MM.1S (cell line): ENCODE data around the gene ING3.
"Not testable (repeated sequence)": the region's sequence is repeated elsewhere in the genome, so short reads cannot be mapped to it uniquely, and the experiment has no call there.

ENCODE experiments used
- DNase-seq: peaks from one replicate; pipeline ENCODE4 v3.0.0-alpha.2; 2015
- H2AFZ ChIP-seq: fragments of 300-600 bp; sonication (generic); 2 replicates; pipeline ENCODE4 v1.6.0; 2016; ENCODE audit warnings: antibody characterized with exemption, low read length
- H3F3A ChIP-seq: fragments of 300-600 bp; sonication (generic); 2 replicates; pipeline ENCODE4 v1.6.1; 2016; ENCODE audit warnings: mild to moderate bottlenecking, antibody characterized with exemption, low read length, moderate library complexity, mixed read lengths; ENCODE audit not compliant: insufficient read depth
- H3K27ac ChIP-seq: fragments of 300-600 bp; sonication (generic); 2 replicates; pipeline ENCODE4 v1.5.1; 2016; ENCODE audit warnings: mild to moderate bottlenecking, low read length
- H3K27me3 ChIP-seq: fragments of 300-600 bp; sonication (generic); replicated peaks from 2 replicates; pipeline ENCODE4 v1.6.0; 2016; ENCODE audit warnings: low read length; ENCODE audit not compliant: insufficient read depth
- H3K36me3 ChIP-seq: fragments of 300-600 bp; sonication (generic); replicated peaks from 2 replicates; pipeline ENCODE4 v1.6.1; 2016; ENCODE audit warnings: mild to moderate bottlenecking, low read length, mixed read lengths; ENCODE audit not compliant: insufficient read depth
- H3K4me1 ChIP-seq: fragments of 300-600 bp; sonication (generic); 2 replicates; pipeline ENCODE4 v1.6.1; 2016; ENCODE audit warnings: low read length, mixed read lengths
- H3K4me2 ChIP-seq: fragments of 300-600 bp; sonication (generic); 2 replicates; pipeline ENCODE4 v1.6.0; 2016; ENCODE audit warnings: low read depth, low read length
- H3K4me3 ChIP-seq: fragments of 300-600 bp; sonication (generic); 2 replicates; pipeline ENCODE4 v1.5.1; 2016; ENCODE audit warnings: low read length, mixed read lengths
- H3K79me2 ChIP-seq: fragments of 300-600 bp; sonication (generic); 2 replicates; pipeline ENCODE4 v1.6.1; 2016; ENCODE audit warnings: mixed run types, low read length, mixed read lengths
- H3K9ac ChIP-seq: fragments of 300-600 bp; sonication (generic); 2 replicates; pipeline ENCODE4 v1.6.1; 2016; ENCODE audit warnings: low read length, mixed read lengths
- H3K9me2 ChIP-seq: fragments of 300-600 bp; sonication (generic); replicated peaks from 2 replicates; pipeline ENCODE4 v1.6.1; 2016; ENCODE audit warnings: mild to moderate bottlenecking, low read length, mixed read lengths; ENCODE audit not compliant: insufficient read depth
- H3K9me3 ChIP-seq: fragments of 300-600 bp; sonication (generic); replicated peaks from 2 replicates; pipeline ENCODE4 v1.6.1; 2016; ENCODE audit warnings: mild to moderate bottlenecking, low read length, mixed read lengths; ENCODE audit not compliant: insufficient read depth
- H4K20me1 ChIP-seq: fragments of 300-600 bp; sonication (generic); 2 replicates; pipeline ENCODE4 v1.6.1; 2016; ENCODE audit warnings: mild to moderate bottlenecking, low read length, moderate library complexity, mixed read lengths; ENCODE audit not compliant: insufficient read depth
- CTCF ChIP-seq: fragments of 300-600 bp; sonication (generic); IDR thresholded peaks from 2 replicates; pipeline ENCODE4 v1.5.1; 2016; ENCODE audit warnings: antibody characterized with exemption, low read length, mixed read lengths
- EZH2 ChIP-seq: fragments of 300-600 bp; sonication (generic); optimal IDR thresholded peaks from 2 replicates; pipeline ENCODE3; 2017; ENCODE audit warnings: low read depth, mild to moderate bottlenecking, antibody characterized with exemption, low read length, mixed read lengths
- EZH2phosphoT487 ChIP-seq: fragments of 300-600 bp; sonication (generic); IDR thresholded peaks from 2 replicates; pipeline ENCODE4 v1.6.1; 2018; ENCODE audit warnings: antibody characterized with exemption, low read length

The ING3 gene

GRCh38 chr7:121002757-121003200 is 52.2 kb downstream of the ING3 start:
- TF ChIP-seq CTCF (no peak), EZH2 (no peak), EZH2phosphoT487 (no peak)
- H3K9ac ChIP-seq = no peak overlapping the region
- H3K27ac ChIP-seq = no peak overlapping the region
- no peaks in the 10 kb centered on the region for H3K79me2 ChIP-seq
- peaks cover 22% of the 10 kb centered on the region for H3K4me1 ChIP-seq
- H2AFZ ChIP-seq = no peak overlapping the region
- no peaks in the 10 kb centered on the region for H3K36me3 ChIP-seq
- no peak overlapping the region for H3K4me2 ChIP-seq
- H3K9me2 ChIP-seq = no peaks in the 10 kb centered on the region
- H3F3A ChIP-seq = peaks cover 7% of the 10 kb centered on the region; the same call in 1 of the 2 replicates
- no peaks in the 10 kb centered on the region for H4K20me1 ChIP-seq
- no peaks in the 10 kb centered on the region for H3K9me3 ChIP-seq
- no peaks in the 10 kb centered on the region for H3K27me3 ChIP-seq
- H3K4me3 ChIP-seq = no peak overlapping the region
- DNase-seq = no peak

- Histone ChIP-seq H3K36me3 (no peaks in the 10 kb centered on the region), H3K9me3 (no peaks in the 10 kb centered on the region), H3K4me3 (no peak overlapping the region), H3K9me2 (no peaks in the 10 kb centered on the region), H3K4me2 (no peak overlapping the region), H3F3A (no peaks in the 10 kb centered on the region), H3K27me3 (no peaks in the 10 kb centered on the region), H3K4me1 (peaks cover 14% of the 10 kb centered on the region), H3K79me2 (no peaks in the 10 kb centered on the region), H2AFZ (no peak overlapping the region), H3K9ac (no peak overlapping the region), H3K27ac (no peak overlapping the region), H4K20me1 (no peaks in the 10 kb centered on the region)
- no peak for TF ChIP-seq EZH2phosphoT487
- TF ChIP-seq CTCF = no peak
- DNase-seq = no peak
These were observed 53.6 kb downstream of the ING3 start for GRCh38 chr7:121003986-121004685.

- not testable (repeated sequence) for H3F3A ChIP-seq, H3K79me2 ChIP-seq, H2AFZ ChIP-seq, H3K4me3 ChIP-seq, H4K20me1 ChIP-seq, H3K9me2 ChIP-seq, H3K4me2 ChIP-seq, H3K9me3 ChIP-seq, H3K9ac ChIP-seq, H3K36me3 ChIP-seq, H3K4me1 ChIP-seq, H3K27me3 ChIP-seq, H3K27ac ChIP-seq, DNase-seq
These were observed 54.5 kb downstream of the ING3 start for GRCh38 chr7:121005058-121005457.

- Histone ChIP-seq H3K4me1 (no peaks in the 10 kb centered on the region), H3K27me3 (no peaks in the 10 kb centered on the region), H3K36me3 (no peaks in the 10 kb centered on the region), H3K4me2 (no peak overlapping the region), H3K9me2 (no peaks in the 10 kb centered on the region), H3K9ac (no peak overlapping the region), H3F3A (no peaks in the 10 kb centered on the region), H3K4me3 (no peak overlapping the region), H2AFZ (no peak overlapping the region), H4K20me1 (no peaks in the 10 kb centered on the region), H3K79me2 (no peaks in the 10 kb centered on the region), H3K9me3 (no peaks in the 10 kb centered on the region), H3K27ac (no peak overlapping the region)
- TF ChIP-seq EZH2phosphoT487 (no peak), EZH2 (no peak), CTCF (no peak)
- no peak for DNase-seq
These were observed 55.5 kb downstream of the ING3 start for GRCh38 chr7:121005996-121006584.
